ENCODE results near the gene JADE3. TPM values are rescaled to one million over a fixed set of nuclear protein-coding genes. Genes with fewer than 3 reads are reported as not detected.
A peak's percentile ranks its signal among the peaks of the same experiment; 100 is the strongest.

The JADE3 gene
- 4.5 and 5.5 TPM in 2 replicates for total RNA-seq (2014; rRNA removed; shearing (Covaris generic))

GRCh38 chrX:46912098-46912602 is at the start of gene JADE3:
JADE3 (plus strand) TSS chrX:46912421; CDS start chrX:46984895, 72,474 bp downstream.
- Histone ChIP-seq H3K27ac (no peak within 1 kb of the TSS), H3K4me3 (peak within 1 kb of the TSS; percentile 72)
- peak; percentile 61 to 70 for DNase-seq

GRCh38 chrX:46863072-46863471 is 49.1 kb upstream of the JADE3 start:
- no peaks in the 10 kb centered on the region for H3K27me3 ChIP-seq
- H3K4me1 ChIP-seq, result no peaks in the 10 kb centered on the region
- DNase-seq, result no peak
- no peaks in the 10 kb centered on the region for H3K9me3 ChIP-seq (replicated peaks)
- no peak overlapping the region for H3K4me3 ChIP-seq
- H3K36me3 ChIP-seq, result no peaks in the 10 kb centered on the region
- no peak overlapping the region for H3K27ac ChIP-seq

More at GRCh38 chrX:46912098-46912602, at the start of gene JADE3:
- no peaks in the 10 kb centered on the region for H3K4me1 ChIP-seq
- H3K36me3 ChIP-seq, result no peaks in the 10 kb centered on the region
- no peaks in the 10 kb centered on the region for H3K27me3 ChIP-seq
- H3K9me3 ChIP-seq (replicated peaks), result no peaks in the 10 kb centered on the region

GRCh38 chrX:46864606-46865005 is 47.6 kb upstream of the JADE3 start:
- Histone ChIP-seq H3K27me3 (no peaks in the 10 kb centered on the region), H3K36me3 (no peaks in the 10 kb centered on the region), H3K4me3 (no peak overlapping the region), H3K27ac (no peak overlapping the region), H3K4me1 (no peaks in the 10 kb centered on the region), H3K9me3 (replicated peaks) (no peaks in the 10 kb centered on the region)
- no peak for DNase-seq

GRCh38 chrX:46865281-46865680 is 46.9 kb upstream of the JADE3 start:
- Histone ChIP-seq H3K4me3 (no peak overlapping the region), H3K27me3 (no peaks in the 10 kb centered on the region), H3K27ac (no peak overlapping the region), H3K4me1 (no peaks in the 10 kb centered on the region), H3K36me3 (no peaks in the 10 kb centered on the region), H3K9me3 (replicated peaks) (no peaks in the 10 kb centered on the region)
- no peak for DNase-seq

- Histone ChIP-seq H3K4me3 (no peak overlapping the region), H3K4me1 (no peaks in the 10 kb centered on the region), H3K27me3 (no peaks in the 10 kb centered on the region), H3K36me3 (no peaks in the 10 kb centered on the region), H3K27ac (no peak overlapping the region), H3K9me3 (replicated peaks) (no peaks in the 10 kb centered on the region)
- no peak for DNase-seq
These were observed 45.5 kb upstream of the JADE3 start for GRCh38 chrX:46866726-46867125.

GRCh38 chrX:46873746-46874145 is 38.5 kb upstream of the JADE3 start:
- Histone ChIP-seq H3K27ac (no peak overlapping the region), H3K4me1 (no peaks in the 10 kb centered on the region), H3K27me3 (no peaks in the 10 kb centered on the region), H3K36me3 (no peaks in the 10 kb centered on the region), H3K9me3 (replicated peaks) (no peaks in the 10 kb centered on the region), H3K4me3 (no peak overlapping the region)
- DNase-seq, result no peak

- no peaks in the 10 kb centered on the region for H3K27me3 ChIP-seq
- no peaks in the 10 kb centered on the region for H3K4me1 ChIP-seq
- DNase-seq, result no peak
- H3K4me3 ChIP-seq, result no peak overlapping the region
- no peaks in the 10 kb centered on the region for H3K36me3 ChIP-seq
- H3K27ac ChIP-seq, result no peak overlapping the region
- no peaks in the 10 kb centered on the region for H3K9me3 ChIP-seq (replicated peaks)
These were observed 35.3 kb upstream of the JADE3 start for GRCh38 chrX:46876901-46877300.

- no peak overlapping the region for H3K27ac ChIP-seq
- H3K4me3 ChIP-seq, result no peak overlapping the region
- DNase-seq, result peak; percentile 1 to 11
These were observed 30.0 kb upstream of the JADE3 start for GRCh38 chrX:46882266-46882665.

GRCh38 chrX:46884799-46885198 is 27.4 kb upstream of the JADE3 start:
- Histone ChIP-seq H3K4me3 (no peak overlapping the region), H3K9me3 (replicated peaks) (no peaks in the 10 kb centered on the region), H3K36me3 (no peaks in the 10 kb centered on the region), H3K4me1 (no peaks in the 10 kb centered on the region), H3K27ac (no peak overlapping the region), H3K27me3 (no peaks in the 10 kb centered on the region)
- DNase-seq, result no peak

More at GRCh38 chrX:46882266-46882665, 30.0 kb upstream of the JADE3 start:
- Histone ChIP-seq H3K9me3 (replicated peaks) (no peaks in the 10 kb centered on the region), H3K27me3 (no peaks in the 10 kb centered on the region), H3K36me3 (no peaks in the 10 kb centered on the region), H3K4me1 (no peaks in the 10 kb centered on the region)

GRCh38 chrX:46898207-46898606 is 14.0 kb upstream of the JADE3 start:
- Histone ChIP-seq H3K36me3 (no peaks in the 10 kb centered on the region), H3K9me3 (replicated peaks) (no peaks in the 10 kb centered on the region), H3K27ac (no peak overlapping the region), H3K4me3 (no peak overlapping the region), H3K27me3 (no peaks in the 10 kb centered on the region), H3K4me1 (no peaks in the 10 kb centered on the region)
- DNase-seq, result no peak

- DNase-seq, result peak; percentile 53 to 60
- no peaks in the 10 kb centered on the region for H3K4me1 ChIP-seq
These were observed 8.6 kb upstream of the JADE3 start for GRCh38 chrX:46903458-46904242.

GRCh38 chrX:46904626-46905025 is 7.6 kb upstream of the JADE3 start:
- no peak for DNase-seq
- H3K27me3 ChIP-seq, result no peaks in the 10 kb centered on the region
- H3K4me1 ChIP-seq, result no peaks in the 10 kb centered on the region
- H3K4me3 ChIP-seq, result no peak overlapping the region
- H3K27ac ChIP-seq, result no peak overlapping the region
- no peaks in the 10 kb centered on the region for H3K36me3 ChIP-seq
- H3K9me3 ChIP-seq (replicated peaks), result no peaks in the 10 kb centered on the region

More at GRCh38 chrX:46903458-46904242, 8.6 kb upstream of the JADE3 start:
- Histone ChIP-seq H3K36me3 (no peaks in the 10 kb centered on the region), H3K27ac (no peak overlapping the region), H3K9me3 (replicated peaks) (no peaks in the 10 kb centered on the region), H3K27me3 (no peaks in the 10 kb centered on the region), H3K4me3 (peak overlapping the region; percentile 30; the same call in 1 of the 2 replicates)

- Histone ChIP-seq H3K4me1 (no peaks in the 10 kb centered on the region), H3K4me3 (no peak overlapping the region), H3K27me3 (no peaks in the 10 kb centered on the region), H3K27ac (no peak overlapping the region), H3K36me3 (no peaks in the 10 kb centered on the region), H3K9me3 (replicated peaks) (no peaks in the 10 kb centered on the region)
- no peak for DNase-seq
These were observed 1.8 kb upstream of the JADE3 start for GRCh38 chrX:46910415-46910814.

GRCh38 chrX:46912603-46913491 is 626 bp downstream of the JADE3 start:
- no peak overlapping the region for H3K27ac ChIP-seq
- H3K9me3 ChIP-seq (replicated peaks), result no peaks in the 10 kb centered on the region
- no peaks in the 10 kb centered on the region for H3K36me3 ChIP-seq
- H3K27me3 ChIP-seq, result no peaks in the 10 kb centered on the region
- peak overlapping the region; percentile 72 for H3K4me3 ChIP-seq
- peak; percentile 32 to 50 for DNase-seq
- no peaks in the 10 kb centered on the region for H3K4me1 ChIP-seq

GRCh38 chrX:46913667-46914066 is 1.4 kb downstream of the JADE3 start:
- DNase-seq, result peak; percentile 0 to 2
- Histone ChIP-seq H3K9me3 (replicated peaks) (no peaks in the 10 kb centered on the region), H3K27me3 (no peaks in the 10 kb centered on the region), H3K36me3 (no peaks in the 10 kb centered on the region), H3K4me3 (peak overlapping the region; percentile 72), H3K4me1 (no peaks in the 10 kb centered on the region), H3K27ac (no peak overlapping the region)
